Esophagus muscularis mucosa (tissue), 3 donors: ENCODE results near the gene PDZK1.
"Not testable (repeated sequence)": the region's sequence is repeated elsewhere in the genome, so short reads cannot be mapped to it uniquely, and the experiment has no call there.

Experiments used
- CTCF ChIP-seq, 3 experiments: fragments of 200-600 bp in 2 of 3; fragments of 450-650 bp in 1 of 3; sonication (generic) in 2 of 3; IDR thresholded peaks; one replicate each; pipeline ENCODE4 v1.5.1; 2017 to 2019; ENCODE audit warnings: antibody characterized with exemption in 3 of 3, mild to moderate bottlenecking in 2 of 3, moderate library complexity in 1 of 3
- POLR2A ChIP-seq: fragments of 450-650 bp; IDR thresholded peaks from one replicate; pipeline ENCODE4 v1.6.1; 2017; ENCODE audit warnings: antibody characterized with exemption, moderate library complexity, mild to moderate bottlenecking, low read depth

- not testable (repeated sequence) for TF ChIP-seq CTCF (IDR thresholded peaks at IDR 0.05); POLR2A
Measured at GRCh38 chr1:145656245-145656943, 50.8 kb downstream of the PDZK1 start.
